HG03432 (cell line): ENCODE results near the gene PPP2R2C.

Experiments used
- ATAC-seq: cut with Tn5 transposase; IDR thresholded peaks from one replicate; pipeline ENCODE4 v1.9.1; 2021; ENCODE audit warnings: mild to moderate bottlenecking, moderate library complexity; ENCODE audit not compliant: unreplicated experiment

The PPP2R2C gene

GRCh38 chr4:6367371-6367851 lies 105.0 kb downstream of the PPP2R2C start:
- no peak for ATAC-seq

GRCh38 chr4:6366581-6366980 lies 105.8 kb downstream of the PPP2R2C start:
- ATAC-seq, result no peak

- ATAC-seq, result no peak
Measured at GRCh38 chr4:6365545-6366086, 106.8 kb downstream of the PPP2R2C start.

GRCh38 chr4:6364581-6364980 lies 107.8 kb downstream of the PPP2R2C start:
- ATAC-seq, result no peak

GRCh38 chr4:6364146-6364545 lies 108.3 kb downstream of the PPP2R2C start:
- ATAC-seq, result no peak

- no peak for ATAC-seq
Measured at GRCh38 chr4:6362896-6363295, 109.5 kb downstream of the PPP2R2C start.

GRCh38 chr4:6362243-6362885 lies 110.0 kb downstream of the PPP2R2C start:
- ATAC-seq, result no peak

GRCh38 chr4:6361076-6361784 lies 111.2 kb downstream of the PPP2R2C start:
- no peak for ATAC-seq

- no peak for ATAC-seq
Measured at GRCh38 chr4:6360385-6360784, 112.0 kb downstream of the PPP2R2C start.

GRCh38 chr4:6359536-6360308 lies 112.7 kb downstream of the PPP2R2C start:
- ATAC-seq, result no peak

- no peak for ATAC-seq
Measured at GRCh38 chr4:6357476-6357875, 114.9 kb downstream of the PPP2R2C start.

GRCh38 chr4:6356076-6356560 lies 116.3 kb downstream of the PPP2R2C start:
- no peak for ATAC-seq

- no peak for ATAC-seq
Measured at GRCh38 chr4:6355052-6355451, 117.4 kb downstream of the PPP2R2C start.

GRCh38 chr4:6354626-6355025 lies 117.8 kb downstream of the PPP2R2C start:
- ATAC-seq, result no peak

GRCh38 chr4:6354119-6354518 lies 118.3 kb downstream of the PPP2R2C start:
- ATAC-seq, result no peak

- no peak for ATAC-seq
Measured at GRCh38 chr4:6352031-6352692, 120.3 kb downstream of the PPP2R2C start.

- no peak for ATAC-seq
Measured at GRCh38 chr4:6351246-6352000, 121.0 kb downstream of the PPP2R2C start.

GRCh38 chr4:6350646-6351045 lies 121.8 kb downstream of the PPP2R2C start:
- no peak for ATAC-seq

GRCh38 chr4:6349896-6350603 lies 122.4 kb downstream of the PPP2R2C start:
- no peak for ATAC-seq
